Ovary (tissue), 9 donors: ENCODE measurements around the gene KCND1. TPM values are rescaled to one million over a fixed set of nuclear protein-coding genes. Genes with fewer than 3 reads are reported as not detected.
A peak's percentile ranks its signal among the peaks of the same experiment; 100 is the strongest.

Experiments
- DNase-seq, 5 donors: peaks; one replicate each; pipeline ENCODE4 v3.0.0-alpha.2; 2019 to 2020
- H3K27ac ChIP-seq, 2 donors: fragments of 200-600 bp; one replicate each; pipeline versions ENCODE4 v1.5.1 to v1.8.0; 2019 to 2022
- H3K27me3 ChIP-seq: fragments of 200-600 bp; one replicate; pipeline ENCODE4 v1.8.0; 2022
- H3K36me3 ChIP-seq: fragments of 200-600 bp; sonication (generic); one replicate; pipeline ENCODE4 v1.5.1; 2019
- H3K4me1 ChIP-seq: one replicate; pipeline ENCODE4 v1.8.1; 2013; ENCODE audit warnings: mild to moderate bottlenecking, moderate library complexity; ENCODE audit not compliant: insufficient read depth
- H3K4me3 ChIP-seq: fragments of 200-600 bp; sonication (generic); one replicate; pipeline ENCODE4 v1.5.1; 2017
- H3K9me3 ChIP-seq, 2 donors: fragments of 200-600 bp in 1 of 2; sonication (generic) in 1 of 2; one replicate each; pipeline versions ENCODE4 v1.5.1 to v1.8.1; 2013 to 2019; ENCODE audit warnings: mild to moderate bottlenecking in 1 of 2, moderate library complexity in 1 of 2
- CTCF ChIP-seq, 3 donors: fragments of 450-650 bp in 2 of 3; fragments of 200-600 bp in 1 of 3; IDR thresholded peaks; one replicate each; pipeline versions ENCODE4 v1.5.1 to v1.8.0; 2016 to 2022; ENCODE audit warnings: antibody characterized with exemption in 3 of 3, mild to moderate bottlenecking in 1 of 3
- EP300 ChIP-seq: sonication (generic); formaldehyde crosslinking; IDR thresholded peaks from one replicate; pipeline ENCODE4 v1.6.1; 2017; ENCODE audit warnings: antibody characterized with exemption
- POLR2A ChIP-seq: fragments of 450-650 bp; IDR thresholded peaks from one replicate; pipeline ENCODE4 v1.6.1; 2017; ENCODE audit warnings: antibody characterized with exemption, mild to moderate bottlenecking, moderate library complexity
- WGBS, 3 donors: extraction: QIAGEN DNeasy Blood & Tissue Kit in 1 of 3; methylation state at CpG; one replicate each; pipeline versions ENCODE4 v1.1.5 to v1.1.7; 2013 to 2017; 5-methylcytosine and 5-hydroxymethylcytosine counted together
- intact Hi-C, 4 donors: fragments of 100-400 bp; cut with DNase I; formaldehyde crosslinking; loops; one replicate each; pipeline versions ENCODE4 v1.11.0 to v1.15.1; 2022 to 2023
- polyA plus RNA-seq, 2 donors: library from polyadenylated mRNA; stranded (reverse); fragments of 200-250 nt in 1 of 2; fragments of 350-450 nt in 1 of 2; fragmentation: Illumina TruSeq in 1 of 2; extraction: RNeasy Lipid Tissue Mini Kit (QIAGEN cat#74804) in 1 of 2; gene quantifications; one replicate each; pipeline ENCODE4 v1.2.3, GENCODE V29; 2013 to 2014
- total RNA-seq, 7 donors: library from RNA; depleted of rRNA in 2 of 7; stranded (reverse); fragments of >200 nt in 2 of 7; fragmentation: NEBNext Ultra II Directional in 3 of 7; extraction: Animal tissue kit (Norgen Biotek cat#: 25700) in 3 of 7; gene quantifications; one replicate each; pipeline versions ENCODE4 v1.1.0 to v1.2.4, GENCODE V29; 2016 to 2023
- donor health status: DM: no; HTN: no; CAD: no; lungs with moderate emphysema.
- donor health status: DM: no; HTN: no; CAD: no.
- donor health status: Bipolar disorder and iron deficiency.
- donor health status: DM: yes; HTN: yes; CAD: no.
- donor health status: DM: no; HTN: no; CAD: no.
- donor health status: DM: yes; HTN: yes; CAD: no.

Gene KCND1
- total and polyA plus RNA-seq, 9 donors = 0.76 to 4.6 (median 2.0) TPM

GRCh38 chrX:48957827-48958634 lies 13.6 kb downstream of the KCND1 start:
- H3K9me3 ChIP-seq = no peaks in the 10 kb centered on the region
- no peaks in the 10 kb centered on the region for H3K27me3 ChIP-seq
- H3K4me3 ChIP-seq = peak overlapping the region; percentile 54
- peak; percentile 54 for TF ChIP-seq EP300
- peak in 1 of 3 donors; percentile 13 for TF ChIP-seq CTCF (IDR thresholded peaks at IDR 0.05)
- TF ChIP-seq POLR2A = peak; percentile 84
- peak; percentile 93 to 97 (median 95) for DNase-seq
- H3K4me1 ChIP-seq = no peaks in the 10 kb centered on the region
- H3K27ac ChIP-seq = peak overlapping the region; percentile 90
- 27 to 47% (median 36%) methylated on average over 66 of the region's 66 CpGs for WGBS, 3 donors
- intact Hi-C loops = no loop called here
- H3K36me3 ChIP-seq = no peaks in the 10 kb centered on the region

GRCh38 chrX:48957477-48957826 lies 14.2 kb downstream of the KCND1 start, which contains the start of gene OTUD5:
Gene OTUD5, minus strand, starts transcription at chrX:48957607. Its CDS starts 37 bp downstream, at chrX:48957570.
- H3K9me3 ChIP-seq = no peaks in the 10 kb centered on the region
- no peaks in the 10 kb centered on the region for H3K27me3 ChIP-seq
- H3K27ac ChIP-seq = peak within 1 kb of the TSS; percentile 90
- intact Hi-C loops = no loop called here
- H3K4me3 ChIP-seq = peak within 1 kb of the TSS; percentile 54
- no peaks in the 10 kb centered on the region for H3K4me1 ChIP-seq
- 34 to 61% (median 42%) methylated on average over 53 of the region's 53 CpGs for WGBS, 3 donors
- TF ChIP-seq CTCF (IDR thresholded peaks at IDR 0.05) (no peak), EP300 (no peak), POLR2A (no peak)
- peak; percentile 68 to 80 (median 72) for DNase-seq
- H3K36me3 ChIP-seq = no peaks in the 10 kb centered on the region

DNA sequence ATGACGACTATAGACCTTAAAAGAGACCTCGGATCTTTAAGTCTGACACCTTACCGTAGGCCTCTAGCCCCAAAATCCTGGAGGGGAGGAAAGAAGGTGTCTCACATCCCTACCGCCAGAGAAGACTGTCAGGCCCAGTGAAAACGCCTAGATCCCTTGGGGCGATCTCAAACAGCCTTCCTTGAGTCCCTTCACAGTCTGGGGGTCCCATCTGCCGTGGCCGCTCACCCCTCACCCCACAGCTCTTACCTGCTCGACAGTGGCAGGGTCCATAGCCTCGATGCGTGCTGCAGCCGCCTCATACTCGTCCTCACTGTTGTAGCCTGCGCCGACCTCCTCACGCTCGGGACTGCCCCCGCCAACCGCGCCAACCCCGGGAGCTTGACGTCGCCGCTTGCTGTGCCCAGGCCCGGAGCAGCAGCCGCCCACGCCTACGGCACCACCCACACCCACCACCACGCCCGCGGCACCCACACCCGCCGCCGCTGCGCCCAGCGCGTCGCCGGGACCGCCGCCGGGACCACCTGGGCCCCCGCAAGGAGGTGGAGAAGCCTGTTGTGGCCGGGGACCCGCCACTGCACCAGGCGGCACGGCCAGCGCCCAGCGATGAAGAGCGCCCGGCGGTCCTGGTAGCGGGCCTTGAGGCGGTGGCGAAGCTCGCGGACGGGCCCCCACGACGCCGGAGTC lies 14.8 kb downstream of the KCND1 start:
- H3K4me3 ChIP-seq = peak overlapping the region; percentile 54
- no peaks in the 10 kb centered on the region for H3K9me3 ChIP-seq
- 36 to 56% (median 51%) methylated on average over 60 to 61 of the region's 61 CpGs for WGBS, 3 donors
- intact Hi-C loops = no loop called here
- TF ChIP-seq POLR2A = no peak
- no peak for TF ChIP-seq EP300
- no peak for TF ChIP-seq CTCF (IDR thresholded peaks at IDR 0.05)
- peak overlapping the region; percentile 90 for H3K27ac ChIP-seq
- no peaks in the 10 kb centered on the region for H3K27me3 ChIP-seq
- peak in 4 of 5 donors; percentile 25 to 57 (median 38) for DNase-seq
- H3K36me3 ChIP-seq = no peaks in the 10 kb centered on the region
- no peaks in the 10 kb centered on the region for H3K4me1 ChIP-seq

- H3K27ac ChIP-seq = no peak overlapping the region
These were observed 23.1 kb downstream of the KCND1 start for GRCh38 chrX:48948589-48948988.

More at GRCh38 chrX:48948589-48948988, 23.1 kb downstream of the KCND1 start:
- no peaks in the 10 kb centered on the region for H3K36me3 ChIP-seq
- H3K9me3 ChIP-seq = no peaks in the 10 kb centered on the region
- H3K27me3 ChIP-seq = no peaks in the 10 kb centered on the region
- WGBS, 3 donors = 89 to 100% (median 91%) methylated on average over 1 of the region's 1 CpG
- intact Hi-C loops = no loop called here
- no peak for TF ChIP-seq EP300
- no peak for TF ChIP-seq POLR2A
- no peak for TF ChIP-seq CTCF (IDR thresholded peaks at IDR 0.05)
- DNase-seq = no peak
- H3K4me1 ChIP-seq = no peaks in the 10 kb centered on the region
- H3K4me3 ChIP-seq = no peak overlapping the region
